Stimulated activated CD4-positive, alpha-beta T cell treated with anti-CD3 and anti-CD28 coated beads, Interleukin-12 subunit alpha, Interleukin-12 subunit beta, amount 100 ng/mL, for 24 hours (primary cell): ENCODE measurements around the gene TULP1.
"Not testable (repeated sequence)": the region's sequence is repeated elsewhere in the genome, so short reads cannot be mapped to it uniquely, and the experiment has no call there.

Experiments used
- DNase-seq, 2 experiments: peaks; one replicate each; pipeline ENCODE4 v3.0.0-alpha.2; 2020; ENCODE audit warnings: low read depth in 2 of 2

TULP1 gene

GRCh38 chr6:35512740-35513139 lies at the start of gene TULP1:
Gene TULP1, minus strand, starts transcription at chr6:35512896. Its CDS starts 38 bp downstream, at chr6:35512858.
- DNase-seq, result no peak

- no peak for DNase-seq
Observed at GRCh38 chr6:35562060-35562459, 49.4 kb upstream of the TULP1 start.

- DNase-seq, result no peak
Observed at GRCh38 chr6:35561113-35561512, 48.4 kb upstream of the TULP1 start.

GRCh38 chr6:35558571-35558970 lies 45.9 kb upstream of the TULP1 start:
- no peak for DNase-seq

- no peak for DNase-seq
Observed at GRCh38 chr6:35557239-35557638, 44.5 kb upstream of the TULP1 start.

GRCh38 chr6:35554811-35555210 lies 42.1 kb upstream of the TULP1 start:
- DNase-seq, result no peak

- DNase-seq, result no peak
Observed at GRCh38 chr6:35553315-35553714, 40.6 kb upstream of the TULP1 start.

- peak; percentile 32 to 56 for DNase-seq
Observed at GRCh38 chr6:35552285-35552917, 39.7 kb upstream of the TULP1 start.

- no peak for DNase-seq
Observed at GRCh38 chr6:35550437-35550836, 37.7 kb upstream of the TULP1 start.

GRCh38 chr6:35547676-35548075 lies 35.0 kb upstream of the TULP1 start:
- no peak for DNase-seq

GRCh38 chr6:35544769-35545361 lies 32.2 kb upstream of the TULP1 start:
- no peak for DNase-seq

- DNase-seq, result no peak
Observed at GRCh38 chr6:35543459-35544193, 30.9 kb upstream of the TULP1 start.

- DNase-seq, result no peak
Observed at GRCh38 chr6:35541836-35542235, 29.1 kb upstream of the TULP1 start.

GRCh38 chr6:35539223-35539622 lies 26.5 kb upstream of the TULP1 start:
- DNase-seq, result no peak

GRCh38 chr6:35535847-35536246 lies 23.2 kb upstream of the TULP1 start:
- DNase-seq, result not testable (repeated sequence)

GRCh38 chr6:35534407-35535170 lies 21.9 kb upstream of the TULP1 start:
- DNase-seq, result no peak

GRCh38 chr6:35533981-35534380 lies 21.3 kb upstream of the TULP1 start:
- DNase-seq, result no peak

- DNase-seq, result no peak
Observed at GRCh38 chr6:35532126-35532525, 19.4 kb upstream of the TULP1 start.

GRCh38 chr6:35524380-35525020 lies 11.8 kb upstream of the TULP1 start:
- DNase-seq, result no peak

- peak; percentile 64 to 74 for DNase-seq
Observed at GRCh38 chr6:35522660-35523658, 10.3 kb upstream of the TULP1 start.

- no peak for DNase-seq
Observed at GRCh38 chr6:35522151-35522550, 9.5 kb upstream of the TULP1 start.
